Stimulated activated CD8-positive, alpha-beta memory T cell treated with anti-CD3 and anti-CD28 coated beads, Interleukin-7, amount 100 ng/mL, for 24 hours (primary cell): ENCODE results near the gene JAG1.
"Not testable (repeated sequence)": the region's sequence is repeated elsewhere in the genome, so short reads cannot be mapped to it uniquely, and the experiment has no call there.

Experiments
- DNase-seq: peaks from one replicate; pipeline ENCODE4 v3.0.0-alpha.2; 2020; ENCODE audit warnings: low read depth

JAG1 gene

DNA sequence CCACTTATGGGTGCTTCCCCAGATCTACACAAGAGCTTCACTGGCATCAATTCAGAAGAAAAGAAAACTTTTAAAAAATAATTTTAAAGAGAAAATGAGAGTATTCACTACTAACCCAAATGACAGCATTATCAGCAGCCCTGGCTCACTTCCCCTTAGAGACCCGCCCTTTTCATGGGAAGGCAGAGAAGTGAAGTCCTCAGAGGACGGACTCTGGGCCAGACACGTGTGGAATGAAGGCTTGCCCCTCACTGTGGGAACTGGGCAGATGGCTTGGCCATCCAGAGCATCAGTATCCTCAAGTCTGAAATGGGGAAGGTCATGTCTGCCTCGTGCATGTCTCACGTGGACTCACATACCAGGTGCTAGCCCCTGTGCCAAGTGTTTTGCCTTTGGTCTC is 63.5 kb downstream of the JAG1 start:
- no peak for DNase-seq

DNA sequence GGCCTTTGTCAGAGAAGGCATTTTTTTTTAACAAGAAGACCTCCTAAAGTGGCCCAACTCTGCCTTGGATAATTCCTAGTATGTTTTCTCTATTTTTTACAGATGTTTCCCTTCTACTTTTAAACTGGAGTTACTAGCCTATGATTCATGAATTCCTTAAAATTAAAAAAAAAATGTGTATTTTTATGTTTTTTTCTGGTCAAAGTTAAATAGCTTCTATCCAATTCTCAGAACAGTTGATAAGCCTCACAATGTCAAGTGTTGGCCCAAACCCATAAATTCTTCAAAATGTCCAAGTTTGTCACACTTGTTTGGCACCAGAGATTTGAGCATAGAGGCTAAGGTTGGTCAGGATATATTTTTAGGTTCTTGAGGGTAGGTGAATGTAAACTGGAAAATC is 64.0 kb downstream of the JAG1 start:
- DNase-seq, result no peak

GRCh38 chr20:10609276-10609675 is 64.5 kb downstream of the JAG1 start:
- no peak for DNase-seq

GRCh38 chr20:10605547-10606195 is 68.1 kb downstream of the JAG1 start:
- DNase-seq, result no peak

GRCh38 chr20:10604865-10605440 is 68.8 kb downstream of the JAG1 start:
- DNase-seq, result no peak

DNA sequence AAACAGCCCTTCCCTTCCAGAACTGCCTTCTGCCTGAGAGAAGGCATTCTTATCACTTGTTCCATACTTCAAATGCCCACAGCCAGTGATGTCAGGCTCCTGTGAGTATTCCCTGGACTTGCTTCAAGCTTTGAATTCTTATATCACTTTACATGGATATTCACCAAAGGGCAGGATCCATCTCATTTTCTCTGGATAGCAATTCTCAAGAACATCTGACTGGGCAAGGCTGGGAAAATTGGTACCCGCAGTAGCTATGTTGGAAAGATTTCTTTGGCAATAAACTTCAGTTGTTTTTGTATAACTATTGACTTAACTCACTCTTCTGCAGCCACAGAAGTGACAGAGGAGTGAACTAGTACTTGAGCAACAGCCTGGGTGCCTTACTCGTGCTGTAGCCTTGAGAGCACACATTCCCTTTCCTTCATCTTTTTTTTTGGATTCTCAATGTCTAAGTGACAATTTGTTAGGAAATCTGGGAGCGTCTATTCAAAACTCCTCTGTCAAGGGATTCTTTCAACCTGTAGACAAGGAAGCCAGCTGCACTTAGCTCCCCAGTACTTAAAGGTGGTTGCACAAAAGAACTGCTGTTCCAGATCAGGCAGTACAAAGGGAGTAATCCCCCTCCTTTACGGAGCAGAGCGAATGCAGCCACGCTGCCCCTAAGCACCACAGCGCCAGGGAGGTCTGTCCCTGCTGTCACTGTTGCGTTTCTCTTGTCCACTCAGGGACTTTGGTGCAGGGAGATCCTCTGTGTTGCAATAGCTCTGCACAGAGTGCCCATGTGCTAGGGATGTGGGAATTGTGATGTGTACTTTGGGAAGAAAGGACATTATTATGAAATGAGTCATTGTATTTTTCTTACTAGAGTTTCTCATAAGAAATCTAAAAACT is 69.6 kb downstream of the JAG1 start:
- DNase-seq, result no peak

DNA sequence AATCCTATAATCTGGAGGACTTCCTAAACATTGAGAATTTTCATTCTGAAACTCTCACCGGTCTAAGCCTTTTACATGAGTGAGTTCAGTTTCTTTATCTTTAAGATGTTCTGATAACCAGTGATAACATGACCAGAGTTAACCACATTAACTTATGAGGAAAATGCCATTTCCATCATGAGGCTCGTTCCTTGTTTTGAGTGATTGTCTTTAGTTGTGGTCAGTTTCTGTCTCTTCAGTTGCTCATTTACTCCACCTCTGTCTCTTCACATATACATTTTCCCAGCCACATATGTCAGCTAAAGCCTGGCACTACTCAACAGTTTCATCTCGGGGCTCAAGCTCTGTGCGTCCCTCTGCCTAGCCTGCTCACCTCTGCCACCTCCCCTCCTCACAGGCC is 70.4 kb downstream of the JAG1 start:
- DNase-seq, result no peak

GRCh38 chr20:10602221-10602871 is 71.5 kb downstream of the JAG1 start:
- no peak for DNase-seq

DNA sequence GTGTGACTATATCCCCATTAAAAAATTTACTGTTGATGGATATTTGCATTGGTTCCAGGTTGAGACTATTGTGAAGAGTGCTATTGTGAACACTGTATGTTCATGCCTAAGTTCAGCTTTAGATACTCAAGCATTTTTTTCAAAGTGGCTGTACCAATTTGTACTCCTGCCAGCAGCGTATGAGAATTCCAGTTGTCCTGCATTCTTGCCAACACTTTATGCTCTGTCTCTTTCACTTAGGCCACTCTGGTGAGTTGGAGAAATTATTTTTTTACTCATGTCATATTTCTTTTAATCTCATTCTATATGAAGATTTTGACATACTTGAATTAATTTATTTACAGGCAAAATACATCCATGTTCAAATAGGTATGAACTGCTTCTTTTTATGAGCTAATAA is 76.2 kb downstream of the JAG1 start:
- DNase-seq, result no peak

- no peak for DNase-seq
Observed at GRCh38 chr20:10596710-10597121, 77.1 kb downstream of the JAG1 start.

- no peak for DNase-seq
Observed at GRCh38 chr20:10595985-10596384, 77.8 kb downstream of the JAG1 start.

DNA sequence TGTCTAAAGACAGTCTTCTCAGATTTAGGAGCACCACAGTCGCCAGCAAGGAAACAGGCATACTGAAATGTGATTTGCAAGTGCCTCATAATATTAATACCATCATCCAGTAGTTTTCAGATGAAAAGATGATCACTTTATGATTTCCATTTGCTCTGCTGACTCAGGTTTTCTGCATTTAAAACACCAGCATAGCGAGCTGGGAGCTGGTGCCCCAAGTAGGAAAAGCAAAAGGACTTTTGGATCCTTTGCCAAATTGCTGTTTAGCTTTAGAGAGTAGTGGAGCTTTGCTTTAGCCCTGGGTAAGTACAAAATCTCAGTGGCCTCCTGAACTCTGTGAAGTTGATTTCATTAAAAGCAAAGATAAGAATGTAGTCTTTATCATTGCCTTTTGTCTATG is 78.5 kb downstream of the JAG1 start:
- no peak for DNase-seq

DNA sequence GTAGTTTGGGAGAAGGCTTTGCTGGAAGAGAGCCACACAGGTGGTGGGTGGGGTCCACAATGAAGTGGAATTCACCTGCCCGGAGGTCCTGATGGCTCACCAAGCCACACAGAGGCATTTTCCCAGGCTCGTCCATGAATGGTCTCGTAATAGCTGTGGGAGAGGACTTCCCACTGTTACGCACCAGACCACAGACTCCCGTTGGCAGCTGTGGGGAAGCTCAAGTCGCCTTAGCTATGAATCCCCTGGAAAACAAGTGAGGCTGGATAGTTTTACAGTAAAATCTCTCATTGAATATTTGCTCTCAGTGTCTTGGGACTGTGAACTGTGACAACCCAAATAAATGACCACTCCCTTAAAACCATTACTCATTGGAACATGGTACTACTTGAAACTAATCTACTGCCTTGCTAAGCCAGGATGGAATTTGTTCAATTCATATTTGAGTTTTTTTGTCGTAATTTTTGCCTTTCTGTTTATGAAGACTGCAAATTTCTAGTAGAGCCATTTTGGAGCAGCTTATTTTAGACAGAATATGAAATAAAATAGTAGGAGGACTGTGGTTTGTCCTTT is 79.4 kb downstream of the JAG1 start:
- DNase-seq, result no peak

DNA sequence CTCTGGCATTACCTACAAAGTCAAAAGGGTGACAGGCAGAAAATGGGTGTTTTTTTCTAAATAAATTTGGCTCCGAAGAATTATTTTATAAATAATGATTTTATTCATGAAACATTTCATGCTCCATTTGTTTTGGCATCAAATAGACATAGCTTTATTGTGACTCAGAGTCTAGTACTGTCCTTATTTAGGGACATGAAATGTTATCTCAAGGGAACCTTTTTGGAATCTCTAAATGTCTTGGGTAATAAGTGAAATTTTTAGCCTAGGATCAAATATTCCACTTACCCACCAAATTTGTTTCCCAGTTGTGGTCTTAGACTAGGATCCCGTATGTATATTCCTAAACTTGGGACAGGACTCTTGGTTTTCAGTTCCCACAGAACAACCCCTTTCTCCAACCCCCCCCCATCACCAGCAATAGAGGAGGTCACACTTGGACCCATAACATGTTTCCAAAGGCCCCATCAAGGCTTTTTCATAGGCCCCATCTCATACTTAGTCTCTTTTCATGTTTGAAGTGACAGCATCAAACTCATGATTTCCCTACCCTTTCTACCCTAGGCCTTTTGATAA is 81.8 kb downstream of the JAG1 start:
- DNase-seq, result no peak

DNA sequence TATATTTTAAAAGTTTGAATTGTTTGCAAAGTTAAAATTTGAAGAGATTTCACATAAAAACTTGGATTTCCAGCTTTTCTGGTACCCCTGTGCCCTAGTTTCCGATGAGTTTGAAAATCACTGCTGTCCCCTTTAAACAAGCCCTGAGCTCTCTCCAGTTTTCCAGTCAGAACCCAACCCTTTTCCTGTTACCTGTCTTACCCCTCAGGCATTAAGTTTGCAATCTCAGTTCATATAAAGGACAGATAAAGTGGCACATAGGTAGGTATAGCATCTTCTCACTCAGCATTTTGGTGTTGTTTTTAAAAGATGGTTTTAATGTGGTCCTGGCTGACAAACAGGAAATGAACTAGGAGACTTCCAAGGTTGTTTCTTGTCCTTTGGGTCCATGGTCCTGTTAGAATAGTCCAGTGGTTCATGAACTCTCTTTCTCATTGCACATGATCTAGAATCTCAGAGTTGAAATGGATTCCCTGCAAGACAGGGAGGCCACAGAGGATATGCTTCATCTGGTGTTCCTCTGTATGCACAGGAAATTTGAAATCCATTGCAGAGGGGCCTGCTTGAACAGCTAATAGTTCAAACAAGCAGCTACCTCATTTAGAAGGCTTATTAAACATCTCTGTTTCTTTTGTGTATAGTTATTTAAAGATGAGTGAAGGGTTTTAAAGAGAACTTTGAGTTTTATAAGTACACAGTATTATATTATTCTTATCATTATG is 82.7 kb downstream of the JAG1 start:
- no peak for DNase-seq

- not testable (repeated sequence) for DNase-seq
Observed at GRCh38 chr20:10590446-10590845, 83.4 kb downstream of the JAG1 start.
